ENCODE measurements around the gene IKBKG.

GRCh38 chrX:154595559-154596249, 48.3 kb downstream of the IKBKG start:
- TF ChIP-seq CTCF (optimal IDR thresholded peaks at IDR 0.05 in 1 of 3, IDR thresholded peaks at IDR 0.05 in 1 of 3, conservative IDR thresholded peaks at IDR 0.05 in 1 of 3; ENCODE audit: extremely low read depth in 1 of 3, insufficient read depth in 2 of 3, low read length in 3 of 3) = no peak
- no peak for TF ChIP-seq EZH2 (IDR thresholded peaks at IDR 0.05; ENCODE audit: low read length)
